ENCODE results near the gene COX15. TPM values are rescaled to one million over a fixed set of nuclear protein-coding genes. Genes with fewer than 3 reads are reported as not detected.

COX15 gene
- total RNA-seq, 2 experiments from 2014 or later = 18.5 to 55.2 TPM

DNA sequence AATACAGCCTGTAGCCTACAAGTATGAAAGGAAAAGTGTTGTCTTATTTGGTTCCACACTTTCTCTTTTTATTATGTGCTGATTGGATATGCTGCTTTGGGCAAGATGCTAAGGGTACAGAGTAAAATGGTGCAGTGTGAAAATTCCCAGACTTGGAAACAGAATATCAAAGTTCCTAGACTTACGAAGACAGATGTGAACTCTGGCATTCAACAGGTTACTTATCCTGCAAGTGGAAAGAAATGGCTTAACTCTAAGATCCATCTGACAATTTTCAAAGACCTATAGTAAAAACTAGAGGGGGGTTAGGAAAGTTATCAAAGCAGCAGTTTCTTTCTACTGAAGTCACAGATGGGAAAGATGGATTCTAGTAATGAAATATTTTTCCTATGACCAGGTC lies 24.2 kb upstream of the COX15 start:
- no peak for DNase-seq (ENCODE audit: low spot score)
- Histone ChIP-seq H2AFZ (ENCODE audit: low read length) (no peak overlapping the region), H3K27ac (ENCODE audit: low read depth, low read length, poor library complexity, severe bottlenecking) (no peak overlapping the region), H3K4me3 (ENCODE audit: low read depth, low read length, poor library complexity, severe bottlenecking) (no peak overlapping the region), H3K79me2 (ENCODE audit: insufficient read depth, low read depth, low read length) (no peaks in the 10 kb centered on the region), H3K9me2 (ENCODE audit: insufficient read depth, low read length) (no peaks in the 10 kb centered on the region), H3K4me2 (ENCODE audit: low read length) (peak overlapping the region; percentile 6), H4K20me1 (ENCODE audit: insufficient read depth, low read length) (no peaks in the 10 kb centered on the region), H3K4me1 (ENCODE audit: insufficient read depth, low read length, poor library complexity, severe bottlenecking) (peaks cover 14% of the 10 kb centered on the region), H3K9me3 (ENCODE audit: low read length) (no peaks in the 10 kb centered on the region), H3K36me3 (ENCODE audit: insufficient read depth, low read length) (peaks cover 100% of the 10 kb centered on the region)
- no TSS peak for BruUV-seq (replicated peaks)
- no peak for TF ChIP-seq EZH2phosphoT487 (IDR thresholded peaks at IDR 0.05; ENCODE audit: borderline replicate concordance, low read depth, low read length)
- TF ChIP-seq, protein P1, sequence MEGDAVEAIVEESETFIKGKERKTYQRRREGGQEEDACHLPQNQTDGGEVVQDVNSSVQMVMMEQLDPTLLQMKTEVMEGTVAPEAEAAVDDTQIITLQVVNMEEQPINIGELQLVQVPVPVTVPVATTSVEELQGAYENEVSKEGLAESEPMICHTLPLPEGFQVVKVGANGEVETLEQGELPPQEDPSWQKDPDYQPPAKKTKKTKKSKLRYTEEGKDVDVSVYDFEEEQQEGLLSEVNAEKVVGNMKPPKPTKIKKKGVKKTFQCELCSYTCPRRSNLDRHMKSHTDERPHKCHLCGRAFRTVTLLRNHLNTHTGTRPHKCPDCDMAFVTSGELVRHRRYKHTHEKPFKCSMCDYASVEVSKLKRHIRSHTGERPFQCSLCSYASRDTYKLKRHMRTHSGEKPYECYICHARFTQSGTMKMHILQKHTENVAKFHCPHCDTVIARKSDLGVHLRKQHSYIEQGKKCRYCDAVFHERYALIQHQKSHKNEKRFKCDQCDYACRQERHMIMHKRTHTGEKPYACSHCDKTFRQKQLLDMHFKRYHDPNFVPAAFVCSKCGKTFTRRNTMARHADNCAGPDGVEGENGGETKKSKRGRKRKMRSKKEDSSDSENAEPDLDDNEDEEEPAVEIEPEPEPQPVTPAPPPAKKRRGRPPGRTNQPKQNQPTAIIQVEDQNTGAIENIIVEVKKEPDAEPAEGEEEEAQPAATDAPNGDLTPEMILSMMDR (conservative IDR thresholded peaks at IDR 0.05; ENCODE audit: low read length) = no peak
- ChIA-PET CTCF (ENCODE audit: unreplicated experiment) (no interaction called here), POLR2A (no interaction called here)
- intact Hi-C loops (cut with micrococcal nuclease; ENCODE audit: unreplicated experiment) = no loop called here

DNA sequence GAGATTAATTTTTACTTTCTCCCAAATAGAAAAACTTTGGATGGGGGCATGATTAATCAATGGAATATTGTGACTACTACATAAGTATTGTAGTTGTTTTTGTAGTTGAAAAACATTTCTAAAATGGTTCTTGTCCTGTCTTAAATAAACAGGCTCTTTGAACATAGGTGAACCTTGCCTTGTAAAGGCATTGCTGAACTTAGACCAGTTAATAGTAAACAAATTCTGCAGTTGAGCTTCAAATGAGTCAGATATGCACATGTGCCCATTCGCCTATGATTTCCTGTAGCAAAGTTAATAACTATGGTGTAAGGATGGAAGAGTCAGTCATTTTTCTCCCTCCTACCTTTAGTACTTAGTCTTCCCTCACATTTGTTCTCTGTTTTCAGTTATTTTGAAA lies 22.7 kb upstream of the COX15 start:
- H3K9me2 ChIP-seq (ENCODE audit: insufficient read depth, low read length) = no peaks in the 10 kb centered on the region
- H3K4me1 ChIP-seq (ENCODE audit: insufficient read depth, low read length, poor library complexity, severe bottlenecking) = peaks cover 14% of the 10 kb centered on the region
- no peaks in the 10 kb centered on the region for H3K9me3 ChIP-seq (ENCODE audit: low read length)
- H3K27ac ChIP-seq (ENCODE audit: low read depth, low read length, poor library complexity, severe bottlenecking) = no peak overlapping the region
- ChIA-PET CTCF (ENCODE audit: unreplicated experiment) (interaction anchor here (1.0 kb wide), 1 partner anchor 365 kb away, joined by 3 read pairs; no protein-coding TSS in a partner anchor), POLR2A (no interaction called here)
- no TSS peak for BruUV-seq (replicated peaks)
- no peak overlapping the region for H3K4me2 ChIP-seq (ENCODE audit: low read length)
- no peak overlapping the region for H3K4me3 ChIP-seq (ENCODE audit: low read depth, low read length, poor library complexity, severe bottlenecking)
- no peak for DNase-seq (ENCODE audit: low spot score)
- intact Hi-C loops (cut with micrococcal nuclease; ENCODE audit: unreplicated experiment) = no loop called here
- H2AFZ ChIP-seq (ENCODE audit: low read length) = no peak overlapping the region
- peaks cover 98% of the 10 kb centered on the region for H3K36me3 ChIP-seq (ENCODE audit: insufficient read depth, low read length)
- no peak for TF ChIP-seq EZH2phosphoT487 (IDR thresholded peaks at IDR 0.05; ENCODE audit: borderline replicate concordance, low read depth, low read length)
- TF ChIP-seq, protein P1 (conservative IDR thresholded peaks at IDR 0.05; ENCODE audit: low read length) = no peak
- no peaks in the 10 kb centered on the region for H4K20me1 ChIP-seq (ENCODE audit: insufficient read depth, low read length)
- no peaks in the 10 kb centered on the region for H3K79me2 ChIP-seq (ENCODE audit: insufficient read depth, low read depth, low read length)

DNA sequence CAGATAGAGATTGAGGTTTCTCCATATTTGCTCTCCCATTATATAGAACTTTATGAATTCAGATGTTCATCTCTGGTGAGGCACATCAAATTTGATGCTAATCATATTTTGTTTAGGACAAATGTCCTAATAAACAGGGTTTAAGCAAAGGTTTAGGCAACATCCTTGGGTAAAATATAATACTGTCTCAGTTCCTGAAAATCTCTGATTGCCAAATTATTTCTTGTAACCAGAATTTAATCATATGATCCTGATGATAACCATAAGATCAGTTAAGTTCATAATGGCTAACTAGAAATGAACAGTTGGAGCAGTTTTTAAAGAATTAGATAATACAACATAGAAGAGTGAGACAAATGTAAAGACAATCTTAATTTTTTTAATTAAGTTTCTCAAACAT lies 18.7 kb upstream of the COX15 start:
- Histone ChIP-seq H3K79me2 (ENCODE audit: insufficient read depth, low read depth, low read length) (no peaks in the 10 kb centered on the region), H3K27ac (ENCODE audit: low read depth, low read length, poor library complexity, severe bottlenecking) (no peak overlapping the region), H3K9me3 (ENCODE audit: low read length) (no peaks in the 10 kb centered on the region), H2AFZ (ENCODE audit: low read length) (no peak overlapping the region), H3K4me2 (ENCODE audit: low read length) (no peak overlapping the region), H4K20me1 (ENCODE audit: insufficient read depth, low read length) (no peaks in the 10 kb centered on the region), H3K9me2 (ENCODE audit: insufficient read depth, low read length) (no peaks in the 10 kb centered on the region), H3K4me3 (ENCODE audit: low read depth, low read length, poor library complexity, severe bottlenecking) (no peak overlapping the region), H3K4me1 (ENCODE audit: insufficient read depth, low read length, poor library complexity, severe bottlenecking) (peaks cover 1% of the 10 kb centered on the region), H3K36me3 (ENCODE audit: insufficient read depth, low read length) (peaks cover 95% of the 10 kb centered on the region)
- ChIA-PET POLR2A (no interaction called here), CTCF (ENCODE audit: unreplicated experiment) (no interaction called here)
- intact Hi-C loops (cut with micrococcal nuclease; ENCODE audit: unreplicated experiment) = no loop called here
- no peak for DNase-seq (ENCODE audit: low spot score)
- TF ChIP-seq, protein P1 (conservative IDR thresholded peaks at IDR 0.05; ENCODE audit: low read length) = no peak
- TF ChIP-seq EZH2phosphoT487 (IDR thresholded peaks at IDR 0.05; ENCODE audit: borderline replicate concordance, low read depth, low read length) = no peak
- no TSS peak for BruUV-seq (replicated peaks)

Data from OCI-LY7 (cell line).